GM19467 (cell line): Measurements from ENCODE around the gene ERCC3.

Experiments used
- ATAC-seq: cut with Tn5 transposase; IDR thresholded peaks from one replicate; pipeline ENCODE4 v1.9.1; 2021; ENCODE audit warnings: mild to moderate bottlenecking, moderate library complexity; ENCODE audit not compliant: unreplicated experiment

ERCC3 gene

GRCh38 chr2:127293748-127294562, at the start of gene ERCC3:
Gene ERCC3 (minus strand): TSS chr2:127294144. CDS start chr2:127294081, 63 bp downstream.
- peak; percentile 96 for ATAC-seq

DNA sequence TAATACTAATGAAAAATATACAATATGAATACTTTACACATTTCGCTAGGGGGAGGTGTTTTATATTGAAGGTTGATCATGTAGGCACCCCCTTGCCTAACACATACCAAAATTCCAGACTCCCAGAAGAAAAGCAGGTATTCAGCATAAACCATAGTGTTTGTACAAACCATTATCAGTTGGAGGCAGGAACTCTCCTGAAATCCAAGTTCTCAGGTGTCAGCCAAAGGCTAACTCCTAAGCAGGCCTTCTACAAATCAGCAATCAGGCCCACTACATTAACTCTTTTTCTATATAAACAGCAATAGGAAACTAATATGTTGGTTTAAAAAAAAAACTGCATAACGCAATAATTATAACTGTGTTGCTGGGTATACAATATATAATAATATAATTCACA, 49.3 kb upstream of the ERCC3 start:
- no peak for ATAC-seq

GRCh38 chr2:127342101-127342500, 48.2 kb upstream of the ERCC3 start:
- no peak for ATAC-seq

GRCh38 chr2:127332335-127332734, 38.4 kb upstream of the ERCC3 start:
- ATAC-seq: no peak

DNA sequence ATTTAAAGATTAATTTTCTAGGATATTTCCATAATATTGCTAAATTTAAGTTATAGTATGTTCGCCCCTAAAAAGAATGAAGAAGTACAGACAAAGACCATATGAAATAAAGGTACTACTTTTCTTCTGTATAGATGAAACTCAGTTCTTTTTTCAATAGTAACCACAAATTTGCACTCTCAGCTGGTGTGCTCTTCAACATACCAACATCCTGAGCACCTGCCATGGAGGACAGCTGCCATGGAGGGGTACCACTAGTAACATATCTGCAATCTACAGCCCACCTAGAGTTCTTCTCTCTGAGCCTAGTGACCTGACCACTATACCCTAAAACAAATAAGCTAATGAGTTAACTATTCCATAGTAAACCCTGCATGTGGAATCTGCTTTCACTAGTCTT, 36.8 kb upstream of the ERCC3 start:
- ATAC-seq: no peak

DNA sequence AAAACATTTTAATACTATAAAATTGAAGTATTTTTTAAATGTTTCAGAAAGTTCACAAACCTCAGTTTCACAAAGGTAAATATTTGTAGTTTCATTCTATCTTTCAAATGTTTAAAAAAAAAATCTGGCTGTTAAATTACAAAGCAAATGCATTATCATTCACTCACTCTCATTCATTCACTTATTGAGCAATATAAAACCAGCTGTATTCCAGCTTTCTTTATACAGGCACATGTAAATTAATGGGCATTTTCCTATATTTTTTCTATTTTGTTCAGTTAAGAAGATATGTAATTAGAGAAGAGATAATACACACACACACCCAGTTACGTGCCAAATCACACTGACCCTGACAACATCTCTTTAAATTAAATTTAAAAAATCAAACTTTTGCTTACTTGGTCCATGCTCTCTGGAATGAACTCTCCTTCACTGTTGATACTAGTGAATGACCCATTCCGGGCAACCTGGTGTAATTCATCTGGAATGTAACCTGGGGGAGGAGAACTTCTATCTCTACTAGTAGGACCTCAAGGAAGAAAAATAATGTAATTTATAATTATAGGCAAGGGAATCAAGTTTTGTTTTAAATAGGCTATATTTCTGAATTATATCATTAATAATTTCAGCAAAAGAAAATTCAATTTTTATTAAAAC, 32.5 kb upstream of the ERCC3 start:
- ATAC-seq: no peak

- no peak for ATAC-seq
Observed at GRCh38 chr2:127324635-127325034, 30.7 kb upstream of the ERCC3 start.

DNA sequence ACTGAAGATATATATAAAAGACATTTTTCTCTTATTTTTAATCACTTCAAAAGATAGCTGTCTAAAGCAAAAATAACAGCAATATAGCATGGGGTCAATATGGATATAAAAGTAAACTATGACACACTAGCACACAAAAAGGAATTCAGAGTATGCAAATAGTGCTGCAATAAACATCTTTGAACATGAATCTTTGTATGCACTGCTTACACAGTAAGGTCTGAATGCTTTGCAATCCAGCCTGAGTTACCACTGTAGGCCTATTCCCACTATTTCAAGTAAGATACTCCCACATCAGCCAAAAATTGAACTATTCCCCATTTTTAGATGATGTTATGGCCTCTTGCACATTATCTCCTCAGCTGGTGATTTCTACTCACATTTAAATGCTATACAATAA, 27.4 kb upstream of the ERCC3 start:
- ATAC-seq: no peak

DNA sequence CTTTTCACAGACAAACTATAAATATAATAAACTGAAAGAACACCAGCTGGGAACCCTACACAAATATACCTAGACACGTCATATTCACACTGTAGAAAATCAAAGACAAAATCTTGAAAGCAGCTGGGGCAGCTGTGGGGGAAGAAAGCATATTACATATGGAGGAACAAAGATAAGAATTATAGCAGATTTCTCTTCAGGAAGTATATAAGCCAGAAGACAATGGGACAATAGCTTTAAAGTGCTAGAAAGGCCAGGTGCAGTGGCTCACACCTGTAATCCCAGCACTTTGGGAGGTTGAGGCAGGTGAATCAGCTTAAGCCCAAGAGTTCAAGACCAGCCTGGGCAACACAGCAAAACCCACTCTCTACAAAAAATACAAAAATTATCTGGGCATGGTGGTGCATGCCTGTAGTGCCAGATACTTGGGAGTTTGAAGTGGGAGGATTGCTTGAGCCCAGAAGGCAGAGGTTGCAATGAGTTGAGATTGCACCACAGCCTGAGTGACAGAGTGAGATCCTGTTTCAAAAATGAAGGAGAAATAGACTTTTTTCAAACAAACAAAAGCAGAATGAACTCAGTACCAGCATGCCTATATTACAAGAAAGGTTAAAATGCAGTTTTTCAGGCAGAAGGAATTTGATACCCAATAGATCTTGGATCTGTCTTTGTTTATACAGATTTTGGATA, 26.8 kb upstream of the ERCC3 start:
- no peak for ATAC-seq

- no peak for ATAC-seq
Observed at GRCh38 chr2:127320067-127320466, 26.1 kb upstream of the ERCC3 start.

- no peak for ATAC-seq
Observed at GRCh38 chr2:127314193-127314988, 20.4 kb upstream of the ERCC3 start.

DNA sequence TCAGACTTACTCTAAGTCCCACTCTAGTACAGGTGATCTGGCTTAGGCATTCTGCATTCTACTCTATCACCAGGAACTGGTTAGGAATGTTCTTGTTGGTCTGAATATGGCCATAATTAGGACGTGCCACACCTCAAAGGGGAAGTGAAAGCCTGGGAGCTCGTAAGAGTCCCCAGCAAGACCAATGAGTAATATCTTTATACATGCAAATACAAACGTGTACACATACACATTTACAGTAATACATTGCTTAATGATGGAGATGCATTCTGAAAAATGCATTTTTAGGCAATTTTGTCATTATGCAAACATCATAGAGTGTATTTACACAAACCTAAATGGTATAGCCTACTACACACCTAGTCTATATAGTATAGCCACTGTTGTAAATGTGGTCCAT, 19.5 kb upstream of the ERCC3 start:
- ATAC-seq: peak; percentile 87

- ATAC-seq: no peak
Observed at GRCh38 chr2:127310980-127311379, 17.0 kb upstream of the ERCC3 start.

DNA sequence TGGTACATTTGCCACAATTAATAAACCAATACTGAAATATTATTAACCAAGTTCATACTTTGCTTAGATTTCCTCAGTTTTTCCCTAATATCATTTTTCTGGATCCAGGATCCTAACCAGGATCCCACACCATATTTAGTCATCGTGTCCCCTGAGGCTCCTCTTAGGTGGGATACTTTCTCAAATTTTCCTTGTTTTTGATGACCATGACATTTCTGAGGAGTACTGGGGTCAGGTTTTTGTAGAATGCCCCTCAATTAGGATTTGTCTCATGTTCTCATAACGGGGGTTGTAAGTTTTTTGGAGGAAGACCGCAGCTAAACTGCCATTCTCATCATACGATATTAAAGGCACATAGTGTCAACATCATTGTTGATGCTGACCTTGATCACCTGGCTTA, 15.5 kb upstream of the ERCC3 start:
- no peak for ATAC-seq

GRCh38 chr2:127308586-127309138, 14.7 kb upstream of the ERCC3 start:
- ATAC-seq: no peak

DNA sequence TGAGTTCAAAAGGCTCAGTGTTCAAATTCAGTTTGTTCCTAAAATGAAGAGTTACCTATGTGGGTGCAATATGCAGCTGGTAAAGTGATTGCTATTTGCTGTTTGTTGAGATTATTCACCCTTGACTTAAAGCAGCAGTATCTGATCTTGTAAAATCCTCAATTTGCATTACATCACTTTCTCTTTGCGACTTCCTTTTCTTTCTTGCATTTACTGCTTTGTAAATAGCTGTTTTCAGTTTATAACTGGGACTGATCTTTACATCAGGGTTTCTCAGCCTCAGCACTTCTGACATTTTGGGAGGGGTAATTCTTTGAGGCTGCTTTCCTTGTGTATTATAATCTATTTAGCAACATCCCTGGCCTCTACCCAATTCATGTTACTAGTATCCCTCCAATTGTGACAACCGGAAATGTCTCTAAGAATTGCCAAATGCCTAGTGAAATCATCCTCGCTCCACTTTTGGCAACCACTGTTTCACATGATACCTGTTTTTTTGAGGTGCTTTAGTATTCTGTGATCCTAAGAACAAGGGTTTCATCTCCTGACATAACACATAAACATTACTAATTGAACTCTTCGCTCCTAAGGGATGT, 12.1 kb upstream of the ERCC3 start:
- no peak for ATAC-seq

GRCh38 chr2:127302168-127302567, 8.2 kb upstream of the ERCC3 start:
- no peak for ATAC-seq

- ATAC-seq: no peak
Observed at GRCh38 chr2:127293386-127293747, 577 bp downstream of the ERCC3 start.

GRCh38 chr2:127288274-127288673, 5.7 kb downstream of the ERCC3 start:
- ATAC-seq: no peak

- no peak for ATAC-seq
Observed at GRCh38 chr2:127283275-127283674, 10.7 kb downstream of the ERCC3 start.
